ENCODE data around the gene HS1BP3. TPM values are rescaled to one million over a fixed set of nuclear protein-coding genes. Genes with fewer than 3 reads are reported as not detected.

HS1BP3 gene
- total RNA-seq, 1 donor from 2014 or later, result 16.5 TPM

DNA sequence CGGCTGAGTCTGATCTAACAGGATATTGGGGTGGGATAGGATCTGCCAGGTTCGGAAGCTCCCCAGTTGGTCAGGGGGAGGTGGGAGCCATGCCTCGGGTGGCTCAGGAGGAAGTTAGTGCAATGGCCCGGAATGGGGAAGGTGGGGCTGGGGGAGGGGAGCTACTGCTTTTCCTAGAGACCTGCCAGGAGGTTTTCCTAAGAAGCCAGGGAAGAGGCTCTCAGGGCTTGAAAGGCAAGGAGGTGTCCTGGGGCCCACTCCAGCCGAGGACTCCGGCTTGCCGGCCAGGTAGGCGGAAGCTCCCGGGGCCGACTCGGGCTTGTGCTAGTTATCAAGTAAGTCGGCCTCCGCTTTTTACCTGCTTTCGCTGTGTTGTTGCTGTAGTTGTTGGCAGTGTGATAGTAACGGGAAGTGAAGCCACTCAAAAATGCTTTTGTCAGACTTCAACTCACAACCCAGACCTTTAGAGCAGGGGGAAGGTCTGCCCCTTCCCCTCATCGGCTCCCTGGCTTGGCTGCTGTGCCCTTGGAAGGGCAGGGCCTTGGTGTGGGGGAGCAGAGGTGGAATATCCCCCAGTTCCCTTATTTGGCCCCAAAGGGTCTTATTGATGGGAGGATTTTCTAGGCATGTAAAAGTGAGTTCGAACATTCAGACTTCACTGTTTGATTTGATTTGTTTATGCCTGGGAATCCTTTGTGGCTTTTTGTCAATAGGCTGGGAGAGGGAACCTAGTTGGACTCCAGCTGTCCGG, 21.5 kb upstream of the HS1BP3 start:
- Mint-ChIP-seq H3K27me3 (ENCODE audit: low read depth) (peaks cover 83% of the 10 kb centered on the region), H3K27ac (no peak overlapping the region), H3K4me3 (peak overlapping the region; percentile 24), H3K9me3 (no peaks in the 10 kb centered on the region), H3K4me1 (peaks cover 18% of the 10 kb centered on the region), H3K36me3 (no peaks in the 10 kb centered on the region)
- no peak for TF ChIP-seq CTCF (IDR thresholded peaks at IDR 0.05; ENCODE audit: unreplicated experiment)
- DNase-seq (ENCODE audit: low spot score in 2 of 2, unreplicated experiment in 2 of 2), result no peak

DNA sequence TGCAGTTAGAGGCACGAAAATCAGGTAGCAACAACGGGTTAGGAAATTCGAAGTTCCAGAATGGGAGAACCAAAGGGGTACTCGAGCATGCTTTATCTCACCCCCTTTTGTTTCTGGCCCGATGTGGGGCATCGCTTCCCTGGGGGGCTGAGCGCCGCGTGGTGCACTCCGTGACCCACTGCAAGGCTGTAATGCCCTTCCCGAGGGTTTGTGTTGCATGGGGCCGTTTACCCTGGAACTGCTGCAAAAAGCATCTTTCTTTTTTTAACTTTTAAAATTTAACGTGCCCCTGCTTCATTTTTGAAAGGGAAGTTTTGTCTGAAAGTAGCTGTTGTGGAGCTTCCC, 20.8 kb upstream of the HS1BP3 start:
- peak overlapping the region; percentile 33 for H3K4me3 Mint-ChIP-seq
- peaks cover 85% of the 10 kb centered on the region for H3K27me3 Mint-ChIP-seq (ENCODE audit: low read depth)
- H3K4me1 Mint-ChIP-seq, result peaks cover 18% of the 10 kb centered on the region

DNA sequence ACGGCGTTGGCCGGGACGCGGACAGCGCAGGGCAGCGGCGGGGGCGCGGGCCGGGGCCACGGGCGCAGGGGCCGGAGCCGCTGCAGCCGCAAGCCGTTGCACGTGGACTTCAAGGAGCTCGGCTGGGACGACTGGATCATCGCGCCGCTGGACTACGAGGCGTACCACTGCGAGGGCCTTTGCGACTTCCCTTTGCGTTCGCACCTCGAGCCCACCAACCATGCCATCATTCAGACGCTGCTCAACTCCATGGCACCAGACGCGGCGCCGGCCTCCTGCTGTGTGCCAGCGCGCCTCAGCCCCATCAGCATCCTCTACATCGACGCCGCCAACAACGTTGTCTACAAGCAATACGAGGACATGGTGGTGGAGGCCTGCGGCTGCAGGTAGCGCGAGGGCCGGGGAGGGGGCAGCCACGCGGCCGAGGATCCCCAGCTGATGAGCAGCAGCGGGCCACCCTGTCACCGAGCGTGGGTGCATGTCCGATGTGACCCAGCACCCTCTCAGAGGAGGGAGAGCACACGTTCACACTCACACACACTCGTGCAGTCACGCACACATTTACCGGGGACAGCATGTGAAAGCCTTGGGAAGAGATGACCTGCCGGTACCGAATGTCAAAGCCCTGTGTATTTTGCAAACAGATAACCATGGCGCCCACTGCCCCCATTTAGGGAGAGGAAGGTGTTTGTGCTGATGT, 20.3 kb upstream of the HS1BP3 start:
- no peaks in the 10 kb centered on the region for H3K9me3 Mint-ChIP-seq
- peaks cover 20% of the 10 kb centered on the region for H3K4me1 Mint-ChIP-seq
- peak overlapping the region; percentile 33 for H3K4me3 Mint-ChIP-seq
- no peak for DNase-seq (ENCODE audit: low spot score in 2 of 2, unreplicated experiment in 2 of 2)
- no peak overlapping the region for H3K27ac Mint-ChIP-seq
- peaks cover 90% of the 10 kb centered on the region for H3K27me3 Mint-ChIP-seq (ENCODE audit: low read depth)
- no peak for TF ChIP-seq CTCF (IDR thresholded peaks at IDR 0.05; ENCODE audit: unreplicated experiment)
- H3K36me3 Mint-ChIP-seq, result no peaks in the 10 kb centered on the region

More for the DNA sequence above, 20.8 kb upstream of the HS1BP3 start:
- Mint-ChIP-seq H3K36me3 (no peaks in the 10 kb centered on the region), H3K9me3 (no peaks in the 10 kb centered on the region), H3K27ac (no peak overlapping the region)
- TF ChIP-seq CTCF (IDR thresholded peaks at IDR 0.05; ENCODE audit: unreplicated experiment), result no peak
- DNase-seq (ENCODE audit: low spot score in 2 of 2, unreplicated experiment in 2 of 2), result no peak

GRCh38 chr2:20670315-20671035, 19.6 kb upstream of the HS1BP3 start:
- no peak for DNase-seq (ENCODE audit: low spot score in 2 of 2, unreplicated experiment in 2 of 2)
- peaks cover 23% of the 10 kb centered on the region for H3K4me1 Mint-ChIP-seq
- no peak for TF ChIP-seq CTCF (IDR thresholded peaks at IDR 0.05; ENCODE audit: unreplicated experiment)
- no peak overlapping the region for H3K27ac Mint-ChIP-seq
- peaks cover 94% of the 10 kb centered on the region for H3K27me3 Mint-ChIP-seq (ENCODE audit: low read depth)
- H3K36me3 Mint-ChIP-seq, result no peaks in the 10 kb centered on the region
- H3K9me3 Mint-ChIP-seq, result no peaks in the 10 kb centered on the region
- no peak overlapping the region for H3K4me3 Mint-ChIP-seq

DNA sequence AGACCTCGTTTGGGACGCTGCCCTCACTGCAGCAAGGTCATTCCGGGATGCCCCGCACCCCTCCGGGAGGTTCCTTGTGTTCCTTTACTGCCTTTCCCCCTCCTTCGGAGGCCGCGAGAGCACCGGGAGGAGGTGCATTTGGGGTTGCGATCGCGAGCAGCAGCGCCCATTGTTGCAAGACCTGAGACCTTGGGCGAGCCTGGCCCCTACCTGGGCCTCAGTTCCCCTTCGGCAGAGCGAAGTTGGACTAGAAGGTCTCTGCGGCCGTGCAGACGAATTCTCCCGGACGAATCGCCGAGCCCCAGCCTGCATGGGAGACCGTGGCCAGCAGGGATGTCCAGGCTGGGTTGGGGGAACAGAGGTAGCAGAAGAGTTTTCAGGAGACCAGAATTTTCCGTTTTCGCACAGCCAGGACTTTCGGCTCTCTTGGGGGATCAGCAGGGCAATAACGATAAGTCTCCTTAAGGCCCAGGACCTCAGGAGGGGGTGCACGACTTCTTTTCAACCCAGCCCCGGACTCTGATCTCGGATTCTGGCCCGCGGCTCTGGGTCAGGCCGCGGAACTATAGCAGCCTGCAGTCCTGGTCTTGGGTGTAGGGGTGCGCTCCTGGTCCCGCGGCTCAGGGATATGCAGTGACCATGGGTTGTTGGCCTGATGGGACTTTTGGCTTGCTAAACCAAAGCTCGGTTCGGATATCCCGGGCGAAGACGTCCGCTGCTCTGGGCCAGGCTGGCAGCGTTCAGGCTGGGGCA, 18.8 kb upstream of the HS1BP3 start:
- no peak for TF ChIP-seq CTCF (IDR thresholded peaks at IDR 0.05; ENCODE audit: unreplicated experiment)
- Mint-ChIP-seq H3K4me1 (peaks cover 20% of the 10 kb centered on the region), H3K27me3 (ENCODE audit: low read depth) (peaks cover 94% of the 10 kb centered on the region), H3K36me3 (no peaks in the 10 kb centered on the region), H3K9me3 (no peaks in the 10 kb centered on the region), H3K27ac (no peak overlapping the region), H3K4me3 (peak overlapping the region; percentile 43)
- DNase-seq (ENCODE audit: low spot score in 2 of 2, unreplicated experiment in 2 of 2), result no peak

All from mesothelial cell of epicardium (in vitro differentiated cells).